SK-N-MC (cell line): Measurements from ENCODE around the gene RAP1GDS1.

Source experiments
- EZH2 ChIP-seq: fragments of 200-600 bp; sonication (generic); IDR thresholded peaks from one replicate; pipeline ENCODE4 v1.6.1; 2017; ENCODE audit warnings: antibody characterized with exemption
- POLR2AphosphoS5 ChIP-seq: IDR thresholded peaks from 2 replicates; pipeline ENCODE4 v1.6.1; 2012; ENCODE audit warnings: mild to moderate bottlenecking, low read depth, low read length, borderline replicate concordance

- TF ChIP-seq POLR2AphosphoS5 (no peak), EZH2 (no peak)
These were observed 26.1 kb downstream of the RAP1GDS1 start for GRCh38 chr4:98287328-98287727.
